AG09309 (cell line): ENCODE data around the gene NR2C1.

Experiments used
- DNase-seq: peaks from one replicate; pipeline ENCODE4 v3.0.0-alpha.2; 2010; ENCODE audit warnings: low read depth
- H3K4me3 ChIP-seq: 2 replicates; pipeline ENCODE4 v1.5.1; 2011; ENCODE audit warnings: mild to moderate bottlenecking, low read depth, low read length, moderate library complexity; ENCODE audit not compliant: control insufficient read depth
- CTCF ChIP-seq: IDR thresholded peaks from 2 replicates; pipeline ENCODE4 v1.5.1; 2011; ENCODE audit warnings: mild to moderate bottlenecking, low read depth, low read length, inconsistent platforms; ENCODE audit not compliant: insufficient read depth, control insufficient read depth; ENCODE audit errors: missing control alignments

Gene NR2C1

GRCh38 chr12:95054206-95054605 is 19.2 kb downstream of the NR2C1 start:
- no peak overlapping the region for H3K4me3 ChIP-seq
- DNase-seq: no peak
- TF ChIP-seq CTCF: no peak

DNA sequence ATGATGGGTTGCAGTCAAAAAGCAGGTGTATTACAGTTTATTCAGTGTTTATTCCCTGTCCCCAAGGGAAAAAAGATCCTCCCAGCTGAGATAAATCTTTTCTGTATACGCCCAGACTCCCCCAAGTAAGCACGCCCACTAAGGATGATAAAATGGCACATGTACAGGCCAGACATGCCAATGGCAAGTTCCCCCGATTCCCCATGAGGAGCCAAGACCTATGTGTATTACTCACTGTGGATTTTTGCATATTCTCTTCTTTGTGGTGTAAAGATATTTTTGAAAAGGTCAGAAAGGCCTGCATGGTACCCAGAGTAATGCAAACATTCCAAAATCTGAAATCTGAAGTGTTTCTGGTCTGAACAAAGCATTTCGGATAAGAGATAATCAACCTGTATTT is 22.2 kb downstream of the NR2C1 start:
- no peak for TF ChIP-seq CTCF
- no peak for DNase-seq
- H3K4me3 ChIP-seq: no peak overlapping the region

GRCh38 chr12:95037906-95038305 is 35.5 kb downstream of the NR2C1 start:
- no peak overlapping the region for H3K4me3 ChIP-seq
- no peak for TF ChIP-seq CTCF
- DNase-seq: no peak

GRCh38 chr12:95034750-95035149 is 38.7 kb downstream of the NR2C1 start:
- DNase-seq: no peak
- no peak for TF ChIP-seq CTCF
- no peak overlapping the region for H3K4me3 ChIP-seq

DNA sequence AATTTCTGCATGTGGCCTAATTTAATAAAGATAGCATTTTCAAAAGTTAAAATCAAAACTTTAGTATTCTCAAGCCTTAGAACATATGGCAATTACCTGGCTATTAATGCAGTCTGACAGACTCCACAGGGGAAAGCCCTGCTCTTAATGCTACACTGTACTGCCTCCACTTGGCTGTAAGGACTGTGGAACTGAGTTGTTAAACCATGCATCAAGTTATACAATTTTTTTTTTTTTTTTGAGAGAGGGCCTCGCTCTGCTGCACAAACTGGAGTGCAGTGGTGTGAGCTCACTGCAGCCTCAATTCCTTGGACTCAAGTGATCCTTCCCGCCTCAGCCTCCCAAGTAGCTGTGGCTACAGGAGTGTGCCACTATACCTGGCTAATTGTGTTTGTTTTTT is 50.9 kb downstream of the NR2C1 start:
- TF ChIP-seq CTCF: no peak
- DNase-seq: no peak

GRCh38 chr12:95017482-95017881 is 55.9 kb downstream of the NR2C1 start:
- H3K4me3 ChIP-seq: no peak overlapping the region
- TF ChIP-seq CTCF: no peak
- no peak for DNase-seq

More for the DNA sequence above, 50.9 kb downstream of the NR2C1 start:
- H3K4me3 ChIP-seq: no peak overlapping the region

DNA sequence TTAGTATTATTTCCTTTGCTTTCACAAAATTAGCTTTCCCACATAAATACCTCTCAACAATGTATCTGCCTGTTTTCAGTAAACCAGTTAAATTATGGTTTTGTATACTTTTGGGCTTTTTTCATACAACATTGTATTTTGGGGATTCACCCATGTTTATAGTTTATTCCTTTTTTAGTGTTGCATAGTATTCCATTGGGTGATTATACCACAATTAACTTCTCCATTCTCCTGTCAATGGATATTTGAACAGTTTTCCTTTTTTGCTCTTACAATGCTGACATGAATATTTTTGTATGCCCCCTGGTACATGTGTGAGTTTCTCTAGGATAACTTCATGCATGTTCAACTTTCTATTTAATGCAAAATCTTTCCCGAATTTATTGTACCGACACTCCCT is 57.3 kb downstream of the NR2C1 start:
- DNase-seq: no peak
- H3K4me3 ChIP-seq: no peak overlapping the region
- no peak for TF ChIP-seq CTCF
